IPS-NIHi7 (cell line): ENCODE measurements around the gene ELMO3.

Source experiments
- DNase-seq: peaks from one replicate; pipeline ENCODE4 v3.0.0; 2012; ENCODE audit warnings: mixed read lengths; ENCODE audit errors: extremely low spot score

Gene ELMO3

GRCh38 chr16:67199011-67199807 lies at the start of gene ELMO3:
Gene ELMO3, plus strand, starts transcription at chr16:67199131. Its CDS starts 196 bp downstream, at chr16:67199327.
- DNase-seq: peak; percentile 91

- DNase-seq: peak; percentile 90
These were observed 49.5 kb upstream of the ELMO3 start for GRCh38 chr16:67149276-67150046.

- peak; percentile 90 for DNase-seq
These were observed 48.7 kb upstream of the ELMO3 start for GRCh38 chr16:67150047-67150832.

- DNase-seq: peak; percentile 77
These were observed 48.0 kb upstream of the ELMO3 start, which contains the start of gene B3GNT9 for GRCh38 chr16:67150833-67151396. Gene B3GNT9, minus strand, starts transcription at chr16:67150998. Its CDS starts 513 bp downstream, at chr16:67150485.

- no peak for DNase-seq
These were observed 47.4 kb upstream of the ELMO3 start for GRCh38 chr16:67151431-67152097.

GRCh38 chr16:67154578-67155294 lies 44.2 kb upstream of the ELMO3 start:
- no peak for DNase-seq

- DNase-seq: peak; percentile 90
These were observed 43.4 kb upstream of the ELMO3 start for GRCh38 chr16:67155295-67156142.

- no peak for DNase-seq
These were observed 42.6 kb upstream of the ELMO3 start for GRCh38 chr16:67156143-67156844.

GRCh38 chr16:67157106-67157748 lies 41.7 kb upstream of the ELMO3 start:
- no peak for DNase-seq

GRCh38 chr16:67157892-67158635 lies 40.9 kb upstream of the ELMO3 start:
- no peak for DNase-seq

GRCh38 chr16:67158637-67159600 lies 40.0 kb upstream of the ELMO3 start:
- no peak for DNase-seq

- DNase-seq: no peak
These were observed 37.3 kb upstream of the ELMO3 start for GRCh38 chr16:67161595-67162058.

- no peak for DNase-seq
These were observed 36.3 kb upstream of the ELMO3 start for GRCh38 chr16:67162506-67163163.

GRCh38 chr16:67163164-67163998 lies 35.5 kb upstream of the ELMO3 start:
- no peak for DNase-seq
